Measurements from ENCODE around the gene PPP1R37.

PPP1R37 gene

DNA sequence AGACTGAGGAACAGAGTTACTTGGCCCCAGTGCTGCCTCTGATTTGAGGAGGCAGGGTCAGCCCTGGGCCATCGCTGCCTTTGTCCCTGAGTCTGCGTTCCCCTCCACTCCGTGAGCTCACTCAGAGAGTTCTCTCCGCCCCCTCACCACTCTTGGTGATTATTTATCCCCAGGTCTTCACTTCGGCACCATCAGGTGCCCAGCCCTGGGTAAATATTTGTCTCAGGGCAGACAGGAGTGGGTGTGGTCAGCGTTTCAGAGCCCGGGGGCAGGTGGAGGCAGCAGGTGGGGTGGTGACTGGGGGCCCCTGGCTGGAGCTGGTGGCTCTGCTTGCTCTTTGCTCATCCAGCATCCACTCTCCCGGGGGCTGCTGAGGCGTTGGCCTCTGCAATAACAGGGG lies 20.6 kb downstream of the PPP1R37 start:
- TF ChIP-seq, protein P1, sequence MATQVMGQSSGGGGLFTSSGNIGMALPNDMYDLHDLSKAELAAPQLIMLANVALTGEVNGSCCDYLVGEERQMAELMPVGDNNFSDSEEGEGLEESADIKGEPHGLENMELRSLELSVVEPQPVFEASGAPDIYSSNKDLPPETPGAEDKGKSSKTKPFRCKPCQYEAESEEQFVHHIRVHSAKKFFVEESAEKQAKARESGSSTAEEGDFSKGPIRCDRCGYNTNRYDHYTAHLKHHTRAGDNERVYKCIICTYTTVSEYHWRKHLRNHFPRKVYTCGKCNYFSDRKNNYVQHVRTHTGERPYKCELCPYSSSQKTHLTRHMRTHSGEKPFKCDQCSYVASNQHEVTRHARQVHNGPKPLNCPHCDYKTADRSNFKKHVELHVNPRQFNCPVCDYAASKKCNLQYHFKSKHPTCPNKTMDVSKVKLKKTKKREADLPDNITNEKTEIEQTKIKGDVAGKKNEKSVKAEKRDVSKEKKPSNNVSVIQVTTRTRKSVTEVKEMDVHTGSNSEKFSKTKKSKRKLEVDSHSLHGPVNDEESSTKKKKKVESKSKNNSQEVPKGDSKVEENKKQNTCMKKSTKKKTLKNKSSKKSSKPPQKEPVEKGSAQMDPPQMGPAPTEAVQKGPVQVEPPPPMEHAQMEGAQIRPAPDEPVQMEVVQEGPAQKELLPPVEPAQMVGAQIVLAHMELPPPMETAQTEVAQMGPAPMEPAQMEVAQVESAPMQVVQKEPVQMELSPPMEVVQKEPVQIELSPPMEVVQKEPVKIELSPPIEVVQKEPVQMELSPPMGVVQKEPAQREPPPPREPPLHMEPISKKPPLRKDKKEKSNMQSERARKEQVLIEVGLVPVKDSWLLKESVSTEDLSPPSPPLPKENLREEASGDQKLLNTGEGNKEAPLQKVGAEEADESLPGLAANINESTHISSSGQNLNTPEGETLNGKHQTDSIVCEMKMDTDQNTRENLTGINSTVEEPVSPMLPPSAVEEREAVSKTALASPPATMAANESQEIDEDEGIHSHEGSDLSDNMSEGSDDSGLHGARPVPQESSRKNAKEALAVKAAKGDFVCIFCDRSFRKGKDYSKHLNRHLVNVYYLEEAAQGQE (IDR thresholded peaks at IDR 0.05; ENCODE audit: insufficient read depth in 1 of 2, low read depth in 2 of 2, low read length in 2 of 2): no peak
- TF ChIP-seq FOXP2 (optimal IDR thresholded peaks at IDR 0.05; ENCODE audit: borderline replicate concordance, extremely low read depth, extremely low read length, insufficient read depth) (no peak), POLR2AphosphoS5 (IDR thresholded peaks at IDR 0.05; ENCODE audit: low read depth, low read length) (no peak), SIN3A (IDR thresholded peaks at IDR 0.05; ENCODE audit: borderline replicate concordance, insufficient read depth, low read length) (no peak), TAF1 (IDR thresholded peaks at IDR 0.05; ENCODE audit: borderline replicate concordance, insufficient read depth, low read length) (no peak)

DNA sequence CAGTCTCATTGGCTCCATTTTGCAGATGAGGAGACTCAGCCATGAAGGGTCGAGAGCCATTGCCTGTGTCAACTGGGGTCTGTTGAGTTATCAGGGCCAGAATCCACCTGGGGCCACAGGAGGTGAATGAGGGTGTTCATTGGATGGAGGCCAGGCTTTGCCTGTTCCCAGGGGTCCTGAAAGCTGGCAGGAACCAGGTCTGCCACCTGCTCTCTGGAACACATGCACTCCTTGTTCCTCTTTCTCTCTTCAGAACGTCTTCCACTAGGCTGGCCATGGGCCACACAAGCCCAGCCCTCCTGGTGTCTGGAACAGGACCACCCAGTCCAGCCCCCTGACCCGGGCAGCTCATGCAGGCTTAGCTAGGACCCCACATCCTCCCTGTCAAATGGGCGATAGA lies 21.1 kb downstream of the PPP1R37 start:
- TF ChIP-seq TAF1 (IDR thresholded peaks at IDR 0.05; ENCODE audit: borderline replicate concordance, insufficient read depth, low read length) (no peak), POLR2AphosphoS5 (IDR thresholded peaks at IDR 0.05; ENCODE audit: low read depth, low read length) (no peak), SIN3A (IDR thresholded peaks at IDR 0.05; ENCODE audit: borderline replicate concordance, insufficient read depth, low read length) (no peak), FOXP2 (optimal IDR thresholded peaks at IDR 0.05; ENCODE audit: borderline replicate concordance, extremely low read depth, extremely low read length, insufficient read depth) (no peak)
- TF ChIP-seq, protein P1 (IDR thresholded peaks at IDR 0.05; ENCODE audit: insufficient read depth in 1 of 2, low read depth in 2 of 2, low read length in 2 of 2): no peak

DNA sequence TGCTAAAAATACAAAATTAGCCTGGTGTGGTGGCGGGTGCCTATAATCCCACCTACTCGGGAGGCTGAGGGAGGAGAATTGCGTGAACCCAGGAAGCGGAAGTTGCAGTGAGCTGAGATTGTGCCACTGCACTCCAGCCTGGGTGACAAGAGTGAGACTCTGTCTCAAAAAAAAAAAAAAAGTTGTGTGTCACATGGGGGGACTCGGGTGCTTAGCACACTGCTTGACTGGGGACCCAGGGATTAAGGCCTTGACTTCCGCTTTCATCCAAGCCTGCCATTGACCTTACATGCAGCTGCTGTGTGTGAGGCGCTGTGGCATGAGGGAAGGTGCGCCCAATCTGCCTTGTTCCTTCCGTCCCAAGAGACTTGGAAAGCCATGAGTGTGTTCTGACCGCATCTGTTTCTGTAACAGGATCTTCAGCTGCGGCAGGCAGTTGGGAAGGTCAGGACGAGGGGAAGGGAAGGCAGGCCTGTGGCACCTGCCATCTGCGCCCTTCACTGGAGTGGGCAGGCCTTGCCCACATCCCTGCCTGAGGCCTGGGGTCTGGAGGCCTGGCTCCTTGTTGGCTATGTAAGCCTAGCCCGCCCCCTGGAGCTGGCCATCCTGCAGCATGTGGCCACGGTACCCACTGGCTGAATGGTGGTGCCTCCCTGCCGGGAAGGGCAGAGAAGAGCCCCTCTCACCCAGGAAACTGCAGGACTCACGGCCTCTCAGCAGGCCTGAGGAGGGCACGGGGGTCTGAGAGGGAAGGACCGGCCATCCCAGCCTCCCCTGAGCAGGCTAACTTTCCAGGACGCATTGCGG lies 23.0 kb downstream of the PPP1R37 start:
- no peak for TF ChIP-seq POLR2AphosphoS5 (IDR thresholded peaks at IDR 0.05; ENCODE audit: low read depth, low read length)
- TF ChIP-seq, protein P1 (IDR thresholded peaks at IDR 0.05; ENCODE audit: insufficient read depth in 1 of 2, low read depth in 2 of 2, low read length in 2 of 2): no peak
- TF ChIP-seq FOXP2 (optimal IDR thresholded peaks at IDR 0.05; ENCODE audit: borderline replicate concordance, extremely low read depth, extremely low read length, insufficient read depth): no peak
- no peak for TF ChIP-seq SIN3A (IDR thresholded peaks at IDR 0.05; ENCODE audit: borderline replicate concordance, insufficient read depth, low read length)
- TF ChIP-seq TAF1 (IDR thresholded peaks at IDR 0.05; ENCODE audit: borderline replicate concordance, insufficient read depth, low read length): no peak

DNA sequence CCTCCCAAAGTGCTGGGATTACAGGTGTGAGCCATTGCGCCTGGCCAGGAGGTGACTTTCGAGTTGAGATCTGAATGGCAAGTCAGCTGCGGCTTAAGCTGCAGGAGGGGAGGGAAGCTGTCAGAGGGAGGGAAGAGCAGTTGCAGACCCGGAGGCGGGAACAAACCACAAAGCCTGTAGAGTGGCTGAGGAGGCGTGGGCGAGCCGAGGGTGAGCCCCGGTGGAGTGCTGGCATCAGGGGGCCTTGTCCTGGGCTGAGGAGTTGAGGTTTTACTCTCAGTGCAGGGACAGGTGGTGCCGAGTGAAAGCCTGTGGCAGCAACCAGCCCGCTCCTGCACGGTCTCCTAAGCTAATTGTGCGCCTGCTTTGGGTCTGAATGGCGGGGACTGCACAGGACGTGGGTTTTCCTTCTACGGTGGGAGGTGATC lies 24.2 kb downstream of the PPP1R37 start:
- TF ChIP-seq POLR2AphosphoS5 (IDR thresholded peaks at IDR 0.05; ENCODE audit: low read depth, low read length) (no peak), TAF1 (IDR thresholded peaks at IDR 0.05; ENCODE audit: borderline replicate concordance, insufficient read depth, low read length) (no peak)
- TF ChIP-seq, protein P1 (IDR thresholded peaks at IDR 0.05; ENCODE audit: insufficient read depth in 1 of 2, low read depth in 2 of 2, low read length in 2 of 2): no peak
